Thyroid gland (tissue), 4 donors: Measurements from ENCODE around the gene EHMT1. TPM values are rescaled to one million over a fixed set of nuclear protein-coding genes. Genes with fewer than 3 reads are reported as not detected.

Experiments
- DNase-seq, 2 donors: peaks; one replicate each; pipeline ENCODE4 v3.0.0-alpha.2; 2019
- H3K27ac ChIP-seq, 3 donors: fragments of 200-600 bp; sonication (generic); 1 replicate in 2 of 3; 2 replicates in 1 of 3; pipeline ENCODE4 v1.5.1; 2016 to 2019; ENCODE audit warnings: mild to moderate bottlenecking in 1 of 3, moderate library complexity in 1 of 3
- H3K27me3 ChIP-seq: fragments of 200-600 bp; sonication (generic); one replicate; pipeline ENCODE4 v1.5.1; 2019
- H3K36me3 ChIP-seq, 2 donors: fragments of 200-600 bp; sonication (generic); one replicate each; pipeline ENCODE4 v1.5.1; 2016 to 2019
- H3K4me1 ChIP-seq, 2 donors: fragments of 200-600 bp; sonication (generic); one replicate each; pipeline ENCODE4 v1.5.1; 2017 to 2019
- H3K4me3 ChIP-seq, 3 donors: fragments of 200-600 bp; sonication (generic); replicated peaks in 1 of 3; 1 replicate in 2 of 3; 2 replicates in 1 of 3; pipeline ENCODE4 v1.5.1; 2016; ENCODE audit warnings: mild to moderate bottlenecking in 1 of 3
- H3K9me3 ChIP-seq: fragments of 200-600 bp; sonication (generic); one replicate; pipeline ENCODE4 v1.5.1; 2017
- POLR2A ChIP-seq, 2 donors: fragments of 450-650 bp; IDR thresholded peaks; one replicate each; pipeline ENCODE4 v1.6.1; 2017; ENCODE audit warnings: antibody characterized with exemption in 2 of 2, mild to moderate bottlenecking in 2 of 2, moderate library complexity in 1 of 2
- WGBS, 2 donors: methylation state at CpG; one replicate each; pipeline ENCODE4 v1.1.5; 2017; 5-methylcytosine and 5-hydroxymethylcytosine counted together
- intact Hi-C: fragments of 100-400 bp; cut with DNase I; formaldehyde crosslinking; loops from one replicate; pipeline ENCODE4 v1.15.1; 2023
- total RNA-seq, 4 donors: library from RNA; depleted of rRNA; stranded (reverse); fragments of >200 nt; gene quantifications; one replicate each; pipeline ENCODE4 v1.2.3, GENCODE V29; 2016
- TF ChIP-seq, protein P1 (sequence below), 6 experiments: fragments of 200-600 bp in 3 of 6; fragments of 450-650 bp in 3 of 6; sonication (generic) in 3 of 6; IDR thresholded peaks; one replicate each; pipeline ENCODE4 v1.5.1; 2016 to 2019; ENCODE audit warnings: antibody characterized with exemption in 6 of 6, mild to moderate bottlenecking in 2 of 6, inconsistent platforms in 1 of 6, moderate library complexity in 1 of 6

The EHMT1 gene
- total RNA-seq, 4 donors from 2014 or later, result 56.8 to 99.5 (median 94.4) TPM

DNA sequence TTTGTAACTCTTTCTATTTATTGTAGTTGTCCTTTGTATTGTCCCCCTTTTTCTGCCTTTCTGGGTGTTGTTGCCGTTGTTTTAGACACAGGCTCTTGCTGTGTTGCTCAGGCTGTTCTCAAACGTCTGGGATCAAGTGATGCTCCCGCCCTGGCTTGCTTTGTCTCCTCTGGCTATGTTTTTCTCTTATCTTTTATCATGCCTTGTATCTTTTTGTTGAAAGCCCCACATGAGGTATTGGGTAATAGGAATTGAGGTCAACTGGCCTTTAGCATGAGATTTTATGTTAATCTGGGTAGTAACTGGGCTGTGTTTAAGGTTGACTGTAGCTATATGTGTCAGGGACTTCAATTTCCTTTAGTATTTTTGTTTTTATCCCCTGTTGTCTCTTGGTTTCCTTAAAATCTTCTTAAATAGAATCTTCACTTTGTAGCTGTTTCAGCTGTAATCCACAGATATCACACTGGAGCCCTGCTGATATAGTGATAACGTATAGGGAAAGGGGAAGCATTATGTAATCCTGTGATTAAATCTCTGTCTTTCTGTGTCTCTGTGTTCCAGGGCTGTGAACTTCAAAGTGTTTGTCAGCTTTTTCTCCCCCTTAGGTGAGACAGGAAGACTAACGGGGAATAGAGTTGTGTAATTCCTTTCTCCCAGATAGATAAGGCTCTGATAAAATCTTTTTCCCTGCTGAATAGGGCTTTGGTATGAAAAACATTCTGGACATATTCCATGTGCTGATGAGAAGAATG, 232.9 kb downstream of the EHMT1 start:
- intact Hi-C loops, result no loop called here
- Histone ChIP-seq H3K27ac (no peak overlapping the region), H3K4me1 (no peaks in the 10 kb centered on the region), H3K27me3 (no peaks in the 10 kb centered on the region), H3K36me3 (no peaks in the 10 kb centered on the region), H3K4me3 (no peak overlapping the region), H3K9me3 (no peaks in the 10 kb centered on the region)
- DNase-seq, result no peak
- 54 to 67% methylated on average over 5 of the region's 5 CpGs for WGBS, 2 donors
- no peak for TF ChIP-seq POLR2A (IDR thresholded peaks at IDR 0.05)
- TF ChIP-seq, protein P1, sequence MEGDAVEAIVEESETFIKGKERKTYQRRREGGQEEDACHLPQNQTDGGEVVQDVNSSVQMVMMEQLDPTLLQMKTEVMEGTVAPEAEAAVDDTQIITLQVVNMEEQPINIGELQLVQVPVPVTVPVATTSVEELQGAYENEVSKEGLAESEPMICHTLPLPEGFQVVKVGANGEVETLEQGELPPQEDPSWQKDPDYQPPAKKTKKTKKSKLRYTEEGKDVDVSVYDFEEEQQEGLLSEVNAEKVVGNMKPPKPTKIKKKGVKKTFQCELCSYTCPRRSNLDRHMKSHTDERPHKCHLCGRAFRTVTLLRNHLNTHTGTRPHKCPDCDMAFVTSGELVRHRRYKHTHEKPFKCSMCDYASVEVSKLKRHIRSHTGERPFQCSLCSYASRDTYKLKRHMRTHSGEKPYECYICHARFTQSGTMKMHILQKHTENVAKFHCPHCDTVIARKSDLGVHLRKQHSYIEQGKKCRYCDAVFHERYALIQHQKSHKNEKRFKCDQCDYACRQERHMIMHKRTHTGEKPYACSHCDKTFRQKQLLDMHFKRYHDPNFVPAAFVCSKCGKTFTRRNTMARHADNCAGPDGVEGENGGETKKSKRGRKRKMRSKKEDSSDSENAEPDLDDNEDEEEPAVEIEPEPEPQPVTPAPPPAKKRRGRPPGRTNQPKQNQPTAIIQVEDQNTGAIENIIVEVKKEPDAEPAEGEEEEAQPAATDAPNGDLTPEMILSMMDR (IDR thresholded peaks at IDR 0.05), result no peak

DNA sequence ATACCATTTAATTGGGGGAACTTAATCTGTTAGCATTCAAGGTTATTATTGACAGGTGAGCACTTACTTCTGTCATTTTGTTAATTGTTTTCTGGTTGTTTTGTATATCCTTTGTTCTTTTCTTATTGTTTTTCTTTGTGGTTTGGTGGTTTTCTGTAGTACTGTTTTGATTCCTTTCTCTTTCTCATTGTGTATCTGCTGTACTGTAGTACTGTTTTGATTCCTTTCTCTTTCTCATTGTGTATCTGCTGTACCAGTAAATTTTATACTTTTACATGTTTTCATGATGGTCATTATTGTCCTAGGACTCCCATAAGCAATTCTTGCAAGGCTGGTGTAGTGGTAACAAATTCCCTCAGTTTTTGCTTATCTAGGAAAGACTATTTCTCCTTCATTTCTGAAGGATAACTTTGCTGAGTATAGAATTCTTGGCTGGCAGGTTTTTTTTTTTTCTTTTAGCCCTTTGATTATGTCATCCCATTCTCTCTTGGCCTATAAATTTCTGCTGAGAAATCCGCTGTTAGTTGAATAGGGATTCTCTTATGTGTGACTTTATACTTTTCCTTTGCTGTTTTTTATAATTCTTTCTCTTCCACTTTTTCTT, 234.7 kb downstream of the EHMT1 start:
- TF ChIP-seq, protein P1 (IDR thresholded peaks at IDR 0.05), result no peak
- no peak for TF ChIP-seq POLR2A (IDR thresholded peaks at IDR 0.05)
- no peaks in the 10 kb centered on the region for H3K36me3 ChIP-seq
- whole genome bisulfite sequencing, 2 donors, result 92 to 93% methylated on average over 1 of the region's 1 CpG

DNA sequence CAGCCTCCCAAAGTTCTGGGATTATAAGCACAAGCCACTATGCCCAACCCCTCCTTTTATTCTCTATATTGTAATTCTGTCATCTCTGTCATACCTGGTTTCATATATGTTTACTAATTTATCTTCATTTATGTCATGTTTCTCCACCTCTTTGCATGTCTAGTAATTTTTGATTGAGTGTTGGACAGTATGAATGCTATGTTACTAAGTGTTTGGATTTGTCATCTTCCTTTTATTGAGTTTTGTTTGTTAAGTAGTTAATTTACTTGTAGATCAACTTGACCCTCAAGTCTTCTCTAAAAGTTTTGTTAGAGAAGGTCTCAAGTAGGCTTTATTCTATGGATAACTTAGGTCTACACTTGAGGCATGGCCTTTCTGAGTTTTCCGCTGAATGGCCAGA, 241.6 kb downstream of the EHMT1 start:
- no peaks in the 10 kb centered on the region for H3K9me3 ChIP-seq
- TF ChIP-seq, protein P1 (IDR thresholded peaks at IDR 0.05), result no peak
- TF ChIP-seq POLR2A (IDR thresholded peaks at IDR 0.05), result no peak
- H3K27me3 ChIP-seq, result no peaks in the 10 kb centered on the region
- H3K27ac ChIP-seq, result no peak overlapping the region
- intact Hi-C loops, result no loop called here
- no peaks in the 10 kb centered on the region for H3K36me3 ChIP-seq
- H3K4me1 ChIP-seq, result no peaks in the 10 kb centered on the region
- H3K4me3 ChIP-seq, result no peak overlapping the region
- no peak for DNase-seq
- 94 to 100% methylated on average over 1 of the region's 1 CpG for WGBS, 2 donors

More for the DNA sequence above, 234.7 kb downstream of the EHMT1 start:
- intact Hi-C loops, result no loop called here
- no peak overlapping the region for H3K27ac ChIP-seq
- H3K4me1 ChIP-seq, result no peaks in the 10 kb centered on the region
- H3K27me3 ChIP-seq, result no peaks in the 10 kb centered on the region
- no peak for DNase-seq
- H3K9me3 ChIP-seq, result no peaks in the 10 kb centered on the region
- H3K4me3 ChIP-seq, result no peak overlapping the region

- no peak for DNase-seq
- no peaks in the 10 kb centered on the region for H3K27me3 ChIP-seq
- no peaks in the 10 kb centered on the region for H3K9me3 ChIP-seq
- 75 to 76% methylated on average over 17 to 18 of the region's 18 CpGs for WGBS, 2 donors
- H3K4me1 ChIP-seq, result no peaks in the 10 kb centered on the region
- no peak overlapping the region for H3K4me3 ChIP-seq
- no peaks in the 10 kb centered on the region for H3K36me3 ChIP-seq
- intact Hi-C loops, result no loop called here
- no peak overlapping the region for H3K27ac ChIP-seq
- TF ChIP-seq, protein P1 (IDR thresholded peaks at IDR 0.05), result no peak
- TF ChIP-seq POLR2A (IDR thresholded peaks at IDR 0.05), result no peak
Observed at GRCh38 chr9:137865581-137866145, 246.9 kb downstream of the EHMT1 start.
